ENCODE data around the gene FOXJ2.
"Not testable (repeated sequence)": the region's sequence is repeated elsewhere in the genome, so short reads cannot be mapped to it uniquely, and the experiment has no call there.

FOXJ2 gene

DNA sequence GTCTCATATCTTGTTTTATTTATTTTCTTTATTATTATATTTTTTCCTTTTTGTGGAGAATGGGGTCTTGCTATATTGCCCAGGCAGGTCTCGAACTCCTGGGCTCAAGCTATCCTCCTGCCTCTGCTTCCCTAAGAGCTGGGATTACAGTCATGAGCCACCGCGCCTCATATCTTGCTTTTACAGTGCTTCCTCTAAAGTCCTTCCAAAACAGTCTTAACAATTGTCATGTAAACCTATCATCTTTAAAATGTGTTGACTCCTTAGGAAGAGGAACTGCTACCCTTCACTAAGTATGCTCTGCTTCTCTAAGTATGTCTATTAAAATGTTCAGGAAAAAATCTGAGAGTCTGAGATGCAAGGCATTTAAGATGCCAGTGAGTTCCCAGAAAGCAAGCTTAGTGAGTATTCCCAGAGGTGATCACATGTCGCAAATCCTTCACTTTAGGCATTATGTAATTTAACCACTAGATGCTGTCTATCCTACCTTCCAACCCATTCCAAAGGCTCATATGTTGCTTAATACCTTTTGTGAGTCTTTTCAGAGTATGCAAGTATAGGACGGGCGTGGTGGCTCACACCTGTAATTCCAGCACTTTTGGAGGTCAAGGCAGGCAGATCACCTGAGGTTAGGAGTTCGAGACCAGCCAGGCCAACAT lies 19.7 kb upstream of the FOXJ2 start:
- Histone ChIP-seq H3K4me1 (ENCODE audit: insufficient read depth, low read length) (no peaks in the 10 kb centered on the region), H3K4me3 (ENCODE audit: low read length) (no peak overlapping the region), H3K27me3 (ENCODE audit: insufficient read depth, low read length) (peaks cover 7% of the 10 kb centered on the region), H2AFZ (ENCODE audit: low read depth, low read length) (no peak overlapping the region), H3K36me3 (ENCODE audit: insufficient read depth, low read length) (no peaks in the 10 kb centered on the region), H3K9me3 (ENCODE audit: low read length) (no peaks in the 10 kb centered on the region)

DNA sequence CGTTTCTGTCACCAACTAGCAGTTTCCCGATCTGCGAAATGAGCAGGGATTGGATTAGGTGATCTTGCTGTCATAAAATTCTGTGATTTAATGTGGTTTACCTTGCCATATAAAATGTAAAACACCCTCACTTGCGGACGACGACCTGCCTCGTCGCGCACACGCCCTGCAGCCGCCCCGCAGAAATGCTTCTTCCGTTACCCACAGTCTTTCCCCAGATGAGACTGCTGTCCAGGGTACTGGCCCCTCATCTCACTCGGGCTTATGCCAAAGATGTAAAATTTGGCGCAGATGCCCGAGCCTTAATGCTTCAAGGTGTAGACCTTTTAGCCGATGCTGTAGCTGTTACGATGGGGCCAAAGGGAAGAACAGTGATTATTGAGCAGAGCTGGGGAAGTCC lies 17.7 kb upstream of the FOXJ2 start:
- Histone ChIP-seq H3K4me3 (ENCODE audit: low read length) (no peak overlapping the region), H3K27me3 (ENCODE audit: insufficient read depth, low read length) (peaks cover 20% of the 10 kb centered on the region), H3K9me3 (ENCODE audit: low read length) (no peaks in the 10 kb centered on the region), H3K36me3 (ENCODE audit: insufficient read depth, low read length) (no peaks in the 10 kb centered on the region), H2AFZ (ENCODE audit: low read depth, low read length) (no peak overlapping the region), H3K4me1 (ENCODE audit: insufficient read depth, low read length) (peaks cover 5% of the 10 kb centered on the region)

DNA sequence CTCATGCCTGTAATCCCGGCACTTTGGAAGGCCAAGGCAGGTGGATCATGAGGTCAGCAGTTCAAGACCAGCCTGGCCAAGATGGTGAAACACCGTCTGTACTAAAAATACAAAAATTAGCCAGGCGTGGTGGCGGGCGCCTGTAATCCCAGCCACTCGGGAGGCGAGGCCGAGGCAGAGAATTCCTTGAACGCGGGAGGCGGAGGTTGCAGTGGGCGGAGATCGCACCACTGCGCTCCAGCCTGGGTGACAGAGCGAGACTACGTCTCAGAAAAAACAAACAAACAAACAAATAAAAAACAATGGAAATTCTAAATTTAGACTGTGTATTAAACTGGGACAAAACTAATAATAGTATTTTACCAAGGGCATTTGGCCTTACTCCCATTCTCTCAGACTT lies 14.3 kb upstream of the FOXJ2 start:
- H3K4me3 ChIP-seq (ENCODE audit: low read length) = peak overlapping the region; percentile 58
- H3K27me3 ChIP-seq (ENCODE audit: insufficient read depth, low read length) = peaks cover 26% of the 10 kb centered on the region
- H3K9me3 ChIP-seq (ENCODE audit: low read length) = not testable (repeated sequence)

DNA sequence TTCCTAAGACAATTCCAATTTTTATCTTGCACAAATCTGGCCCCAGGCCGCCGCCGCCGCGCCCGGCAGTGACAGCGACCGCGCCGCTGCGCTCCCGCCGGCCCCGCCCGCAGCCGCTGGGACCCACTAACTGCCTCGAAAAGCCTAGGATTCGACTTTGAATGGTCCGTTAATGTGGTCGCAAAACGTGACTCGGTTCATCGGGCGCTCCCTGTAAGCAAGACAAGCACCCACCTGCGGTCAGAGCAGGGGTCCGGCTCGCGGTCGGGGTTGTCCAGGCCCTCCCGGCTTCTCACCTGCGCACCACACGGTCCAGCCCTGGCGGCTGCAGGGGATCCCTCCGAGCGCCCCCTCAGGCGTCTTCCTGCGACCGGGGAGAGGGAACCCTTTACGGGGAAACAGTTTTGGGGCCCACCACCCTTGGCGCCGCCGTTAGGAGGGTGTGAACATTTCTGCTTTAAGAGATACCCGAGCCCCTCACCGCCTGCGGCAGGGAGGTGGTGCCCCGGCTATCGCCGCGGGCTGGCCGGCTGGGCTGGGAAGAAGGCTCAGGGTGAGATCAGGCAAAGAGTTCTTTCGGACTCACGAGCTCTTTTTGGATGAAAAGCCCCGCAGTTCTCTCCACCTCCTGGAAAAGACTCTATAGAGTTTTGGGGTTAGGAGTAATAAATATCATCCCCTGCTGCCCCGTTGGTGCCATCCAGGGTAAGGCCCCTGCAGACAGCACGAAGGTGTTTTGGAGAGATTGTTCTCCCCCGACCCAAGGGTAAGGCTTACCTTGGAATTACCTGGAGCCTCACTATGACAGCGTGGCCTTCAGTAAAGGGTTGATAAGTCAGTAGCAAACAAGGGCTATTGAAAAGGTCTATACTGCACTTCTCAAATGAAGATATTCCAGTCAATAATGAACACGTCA lies 13.6 kb upstream of the FOXJ2 start:
- Histone ChIP-seq H3K4me1 (ENCODE audit: insufficient read depth, low read length) (peaks cover 5% of the 10 kb centered on the region), H3K9me3 (ENCODE audit: low read length) (no peaks in the 10 kb centered on the region), H3K4me3 (ENCODE audit: low read length) (peak overlapping the region; percentile 58), H3K27me3 (ENCODE audit: insufficient read depth, low read length) (peaks cover 26% of the 10 kb centered on the region), H2AFZ (ENCODE audit: low read depth, low read length) (peak overlapping the region; percentile 91), H3K36me3 (ENCODE audit: insufficient read depth, low read length) (no peaks in the 10 kb centered on the region)

More for the DNA sequence above, 14.3 kb upstream of the FOXJ2 start:
- peak overlapping the region; percentile 91 for H2AFZ ChIP-seq (ENCODE audit: low read depth, low read length)
- H3K36me3 ChIP-seq (ENCODE audit: insufficient read depth, low read length); H3K4me1 ChIP-seq (ENCODE audit: insufficient read depth, low read length): not testable (repeated sequence)

DNA sequence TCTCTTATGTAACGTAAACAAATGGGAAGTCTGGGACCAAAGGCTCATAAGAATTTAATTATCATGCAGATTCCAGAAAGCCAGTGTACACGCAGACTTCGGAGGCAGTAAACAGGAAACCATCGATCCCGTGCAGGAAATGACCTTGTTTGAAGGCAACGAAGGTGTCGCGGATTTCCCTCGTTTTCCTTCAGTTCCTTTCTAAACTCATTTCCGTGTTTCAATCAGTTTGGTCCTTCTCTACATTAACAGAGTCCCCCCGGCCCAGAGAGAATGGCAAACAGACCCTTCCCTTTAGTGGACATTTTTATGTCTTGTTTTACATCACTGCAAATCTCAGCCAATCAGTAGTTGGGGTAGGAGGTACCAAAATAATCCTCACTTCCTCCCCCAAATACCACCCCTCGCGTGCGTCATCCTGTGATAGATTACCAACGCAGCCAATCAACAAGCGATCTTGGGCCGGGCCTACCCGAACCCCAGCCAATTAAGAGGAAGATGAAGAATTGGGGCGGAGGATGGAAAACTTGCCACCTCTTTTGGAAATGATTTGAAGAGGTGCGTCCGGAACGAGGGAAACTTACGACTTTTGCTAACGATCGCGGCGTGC lies 6.1 kb upstream of the FOXJ2 start:
- H3K9me3 ChIP-seq (ENCODE audit: low read length) = no peaks in the 10 kb centered on the region
- H3K27me3 ChIP-seq (ENCODE audit: insufficient read depth, low read length) = no peaks in the 10 kb centered on the region
- H3K4me1 ChIP-seq (ENCODE audit: insufficient read depth, low read length) = no peaks in the 10 kb centered on the region
- H3K36me3 ChIP-seq (ENCODE audit: insufficient read depth, low read length) = no peaks in the 10 kb centered on the region
- H3K4me3 ChIP-seq (ENCODE audit: low read length) = peak overlapping the region; percentile 64
- H2AFZ ChIP-seq (ENCODE audit: low read depth, low read length) = peak overlapping the region; percentile 87

DNA sequence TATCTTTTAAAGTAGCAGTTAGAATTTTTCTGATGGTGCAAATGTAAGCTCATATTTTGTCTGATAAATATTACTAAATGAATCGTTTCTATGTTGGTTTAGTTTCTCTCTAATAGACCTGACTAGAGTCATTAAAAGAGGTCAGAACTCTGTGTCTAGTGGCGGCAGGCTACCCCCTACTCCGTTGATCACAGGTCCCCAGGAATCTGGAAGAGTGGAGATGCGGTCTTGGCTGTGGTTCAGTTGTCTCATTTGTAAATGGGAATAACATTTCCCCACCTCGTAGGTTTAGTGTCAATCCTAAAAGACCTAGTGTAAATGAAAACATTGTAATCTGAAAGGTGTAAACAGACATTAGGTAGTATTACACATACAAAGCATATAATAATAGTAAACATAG lies 4.7 kb upstream of the FOXJ2 start:
- Histone ChIP-seq H3K4me1 (ENCODE audit: insufficient read depth, low read length) (peaks cover 3% of the 10 kb centered on the region), H3K9me3 (ENCODE audit: low read length) (no peaks in the 10 kb centered on the region), H3K4me3 (ENCODE audit: low read length) (peak overlapping the region; percentile 64), H3K36me3 (ENCODE audit: insufficient read depth, low read length) (no peaks in the 10 kb centered on the region), H3K27me3 (ENCODE audit: insufficient read depth, low read length) (no peaks in the 10 kb centered on the region), H2AFZ (ENCODE audit: low read depth, low read length) (no peak overlapping the region)

DNA sequence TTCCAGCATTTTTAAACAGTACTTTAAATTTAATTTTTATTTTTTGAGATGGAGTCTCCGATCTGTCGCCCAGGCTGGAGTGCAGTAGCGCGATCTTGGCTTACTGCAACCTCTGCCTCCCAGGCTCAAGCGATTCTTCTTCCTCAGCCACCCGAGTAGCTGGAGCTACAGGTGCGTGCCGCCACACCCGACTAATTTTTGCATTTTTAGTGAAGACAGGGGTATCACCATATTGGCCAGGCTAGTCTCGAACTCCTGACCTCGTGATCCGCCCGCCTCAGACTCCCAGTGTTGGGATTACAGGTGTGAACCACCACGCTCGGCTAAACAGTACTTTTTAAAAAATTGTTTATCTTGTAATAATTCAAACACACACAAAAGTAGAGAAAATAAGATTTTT lies 4.2 kb upstream of the FOXJ2 start:
- Histone ChIP-seq H3K4me3 (ENCODE audit: low read length) (no peak overlapping the region), H3K4me1 (ENCODE audit: insufficient read depth, low read length) (peaks cover 7% of the 10 kb centered on the region), H3K9me3 (ENCODE audit: low read length) (no peaks in the 10 kb centered on the region), H3K36me3 (ENCODE audit: insufficient read depth, low read length) (no peaks in the 10 kb centered on the region), H2AFZ (ENCODE audit: low read depth, low read length) (no peak overlapping the region), H3K27me3 (ENCODE audit: insufficient read depth, low read length) (no peaks in the 10 kb centered on the region)

DNA sequence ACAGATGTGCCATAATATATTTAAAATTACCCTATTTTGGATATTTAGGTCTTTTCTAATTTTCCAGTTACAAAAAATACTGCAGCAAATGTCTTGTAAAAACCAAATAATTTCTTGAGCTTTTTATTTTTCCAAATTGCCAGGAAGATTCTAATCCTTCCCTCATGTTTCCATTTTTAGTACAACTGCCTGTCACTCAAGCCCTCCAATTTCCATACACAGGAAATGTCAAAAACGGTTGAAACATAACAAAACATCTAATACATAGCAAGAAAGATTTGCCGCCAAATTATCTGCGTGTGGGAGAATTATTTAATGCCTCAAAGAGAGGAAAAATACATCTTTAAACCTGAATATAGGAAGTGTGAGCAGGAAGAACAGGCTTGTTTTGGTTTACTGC lies 2.3 kb upstream of the FOXJ2 start:
- H3K9me3 ChIP-seq (ENCODE audit: low read length) = no peaks in the 10 kb centered on the region
- H3K4me1 ChIP-seq (ENCODE audit: insufficient read depth, low read length) = peaks cover 26% of the 10 kb centered on the region
- no peak overlapping the region for H3K4me3 ChIP-seq (ENCODE audit: low read length)
- H2AFZ ChIP-seq (ENCODE audit: low read depth, low read length) = no peak overlapping the region
- no peaks in the 10 kb centered on the region for H3K27me3 ChIP-seq (ENCODE audit: insufficient read depth, low read length)
- no peaks in the 10 kb centered on the region for H3K36me3 ChIP-seq (ENCODE audit: insufficient read depth, low read length)

DNA sequence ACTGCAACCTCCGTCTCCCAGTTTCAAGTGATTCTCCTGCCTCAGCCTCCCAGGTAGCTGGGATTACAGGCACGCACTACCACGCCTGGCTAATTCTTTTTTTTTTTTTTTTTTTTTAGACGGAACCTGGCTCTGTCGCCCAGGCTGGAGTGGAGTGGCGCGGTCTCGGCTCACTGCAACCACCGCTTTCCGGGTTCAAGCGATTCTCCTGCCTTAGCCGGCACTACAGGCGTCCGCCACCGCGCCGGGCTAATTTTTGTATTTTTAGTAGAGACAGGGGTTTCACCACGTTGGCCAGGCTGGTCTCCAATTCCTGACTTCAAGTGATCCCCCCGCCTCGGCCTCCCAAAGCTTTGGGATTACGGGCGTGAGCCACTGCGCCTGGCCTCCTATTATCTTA lies 1.5 kb upstream of the FOXJ2 start:
- peaks cover 28% of the 10 kb centered on the region for H3K4me1 ChIP-seq (ENCODE audit: insufficient read depth, low read length)
- not testable (repeated sequence) for H2AFZ ChIP-seq (ENCODE audit: low read depth, low read length)

DNA sequence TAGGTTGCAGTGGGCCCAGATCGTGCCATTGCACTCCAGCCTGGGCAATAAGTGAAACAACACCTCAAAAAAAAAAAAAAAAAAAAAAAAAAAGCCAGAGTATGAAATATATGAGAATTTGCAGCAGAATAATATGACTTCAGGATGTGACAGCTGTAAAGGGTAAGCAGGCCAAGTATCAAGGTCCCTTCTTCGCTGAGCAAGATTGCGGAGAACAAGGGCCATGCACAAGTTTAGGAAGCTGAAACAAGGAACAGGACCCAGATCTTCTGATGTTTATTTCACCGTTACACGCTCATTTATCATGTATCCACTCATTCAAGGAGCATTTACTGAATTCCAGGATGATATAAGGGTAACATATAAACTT lies 659 bp upstream of the FOXJ2 start:
- Histone ChIP-seq H3K27me3 (ENCODE audit: insufficient read depth, low read length) (no peaks in the 10 kb centered on the region), H3K36me3 (ENCODE audit: insufficient read depth, low read length) (no peaks in the 10 kb centered on the region), H2AFZ (ENCODE audit: low read depth, low read length) (peak overlapping the region; percentile 29), H3K4me3 (ENCODE audit: low read length) (peak overlapping the region; percentile 61), H3K9me3 (ENCODE audit: low read length) (no peaks in the 10 kb centered on the region), H3K4me1 (ENCODE audit: insufficient read depth, low read length) (peaks cover 28% of the 10 kb centered on the region)

More for the DNA sequence above, 1.5 kb upstream of the FOXJ2 start:
- H3K27me3 ChIP-seq (ENCODE audit: insufficient read depth, low read length); H3K9me3 ChIP-seq (ENCODE audit: low read length); H3K36me3 ChIP-seq (ENCODE audit: insufficient read depth, low read length); H3K4me3 ChIP-seq (ENCODE audit: low read length): not testable (repeated sequence)

DNA sequence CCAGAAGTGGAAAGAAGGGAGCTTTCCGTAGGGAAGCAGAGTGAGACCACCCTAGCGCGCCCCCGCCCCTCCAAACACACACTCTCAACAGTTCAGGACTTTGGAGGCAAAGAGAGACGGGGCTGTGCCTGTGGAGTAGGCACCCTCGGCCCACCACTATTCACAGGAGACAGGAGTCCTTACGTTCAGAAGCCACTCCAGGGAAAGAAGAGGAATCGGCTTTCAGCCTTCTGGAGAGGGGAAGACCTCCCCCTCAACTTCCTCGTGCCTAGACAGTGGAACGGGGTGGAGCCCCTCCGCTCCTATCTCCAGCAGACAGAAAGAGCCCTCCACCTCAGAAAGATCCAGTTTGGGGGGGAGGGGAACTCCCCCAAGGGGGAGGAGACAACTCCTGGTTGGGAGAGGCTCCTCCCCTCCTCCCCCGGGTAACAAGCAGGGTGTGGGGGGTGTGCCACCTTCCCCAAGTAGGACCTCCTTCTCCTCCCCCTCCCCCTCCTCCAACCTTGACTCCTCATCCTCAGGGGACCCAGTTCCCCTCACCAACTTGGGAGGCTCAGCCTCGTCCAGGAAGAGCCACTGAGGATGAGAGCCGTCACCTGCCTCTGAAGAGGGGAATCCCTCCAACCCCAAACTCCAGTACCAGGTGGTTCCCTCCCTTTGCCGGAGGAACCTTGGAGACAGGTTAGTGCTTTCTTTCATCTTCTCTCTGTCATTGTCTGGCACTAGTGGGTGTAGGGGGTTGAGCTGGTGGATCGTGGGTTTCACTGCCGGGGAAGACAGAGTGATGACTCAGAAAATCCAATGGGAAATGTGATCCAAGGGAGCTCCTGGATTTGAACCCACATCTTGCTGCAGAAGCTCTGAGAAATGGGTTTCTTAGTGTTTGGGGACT lies 883 bp downstream of the FOXJ2 start:
- Histone ChIP-seq H3K4me3 (ENCODE audit: low read length) (peak overlapping the region; percentile 61), H3K4me1 (ENCODE audit: insufficient read depth, low read length) (peaks cover 34% of the 10 kb centered on the region), H3K36me3 (ENCODE audit: insufficient read depth, low read length) (no peaks in the 10 kb centered on the region), H2AFZ (ENCODE audit: low read depth, low read length) (peak overlapping the region; percentile 77), H3K27me3 (ENCODE audit: insufficient read depth, low read length) (no peaks in the 10 kb centered on the region), H3K9me3 (ENCODE audit: low read length) (no peaks in the 10 kb centered on the region)

DNA sequence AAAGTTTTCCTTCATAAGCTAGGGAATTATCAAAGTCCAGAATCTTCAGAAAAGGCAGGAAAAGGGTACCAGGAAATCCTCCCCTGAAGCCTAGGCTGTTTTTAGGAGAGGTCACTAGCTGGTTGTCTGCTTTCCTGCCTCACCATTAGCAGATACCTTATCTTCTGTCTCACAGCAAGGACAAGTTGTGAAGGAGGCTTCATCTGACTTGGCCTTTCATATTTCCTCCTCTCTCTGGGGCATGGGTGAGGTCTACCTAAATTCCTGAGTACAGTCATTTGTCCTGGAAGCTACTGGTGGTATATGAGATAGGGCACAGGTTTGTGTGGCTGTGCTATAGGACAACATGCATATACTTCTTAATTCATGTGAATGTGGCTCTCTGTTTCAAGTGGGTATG lies 2.3 kb downstream of the FOXJ2 start:
- no peak overlapping the region for H2AFZ ChIP-seq (ENCODE audit: low read depth, low read length)
- H3K27me3 ChIP-seq (ENCODE audit: insufficient read depth, low read length) = no peaks in the 10 kb centered on the region
- H3K36me3 ChIP-seq (ENCODE audit: insufficient read depth, low read length) = peaks cover 2% of the 10 kb centered on the region
- no peak overlapping the region for H3K4me3 ChIP-seq (ENCODE audit: low read length)
- H3K4me1 ChIP-seq (ENCODE audit: insufficient read depth, low read length) = peaks cover 40% of the 10 kb centered on the region
- no peaks in the 10 kb centered on the region for H3K9me3 ChIP-seq (ENCODE audit: low read length)

Measured in neuron (in vitro differentiated cells).